Right lung (tissue), 5 donors: Measurements from ENCODE around the gene HOOK1. TPM values are rescaled to one million over a fixed set of nuclear protein-coding genes. Genes with fewer than 3 reads are reported as not detected.

Experiments used
- polyA plus RNA-seq, 5 donors: library from polyadenylated mRNA; unstranded; fragments of 120-200 nt; gene quantifications; one replicate each; pipeline versions ENCODE4 v1.2.1 to v1.2.3, GENCODE V29; 2013; ENCODE audit warnings: inconsistent platforms in 1 of 5, low replicate concordance in 1 of 5; ENCODE audit not compliant: insufficient read length in 5 of 5, insufficient read depth in 1 of 5

The HOOK1 gene
- polyA plus RNA-seq, 5 donors = 18.7 to 42.7 (median 34.3) TPM

Other genes starting within 250 kb of the HOOK1 start
- 1 to 10 TPM; 1.8 to 4.1 (median 2.6) TPM for gene CYP2J2, start 111.8 kb downstream of the HOOK1 start, polyA plus RNA-seq